Measurements from ENCODE around the gene ERG28.

GRCh38 chr14:75653563-75653962 lies 7.1 kb downstream of the ERG28 start:
- TF ChIP-seq, protein P1, sequence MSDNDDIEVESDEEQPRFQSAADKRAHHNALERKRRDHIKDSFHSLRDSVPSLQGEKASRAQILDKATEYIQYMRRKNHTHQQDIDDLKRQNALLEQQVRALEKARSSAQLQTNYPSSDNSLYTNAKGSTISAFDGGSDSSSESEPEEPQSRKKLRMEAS (IDR thresholded peaks at IDR 0.05; ENCODE audit: insufficient read depth, insufficient read length), result no peak
- no peak for TF ChIP-seq EZH2 (IDR thresholded peaks at IDR 0.05; ENCODE audit: borderline replicate concordance, low read depth, low read length, severe bottlenecking)
- TF ChIP-seq, protein P2, sequence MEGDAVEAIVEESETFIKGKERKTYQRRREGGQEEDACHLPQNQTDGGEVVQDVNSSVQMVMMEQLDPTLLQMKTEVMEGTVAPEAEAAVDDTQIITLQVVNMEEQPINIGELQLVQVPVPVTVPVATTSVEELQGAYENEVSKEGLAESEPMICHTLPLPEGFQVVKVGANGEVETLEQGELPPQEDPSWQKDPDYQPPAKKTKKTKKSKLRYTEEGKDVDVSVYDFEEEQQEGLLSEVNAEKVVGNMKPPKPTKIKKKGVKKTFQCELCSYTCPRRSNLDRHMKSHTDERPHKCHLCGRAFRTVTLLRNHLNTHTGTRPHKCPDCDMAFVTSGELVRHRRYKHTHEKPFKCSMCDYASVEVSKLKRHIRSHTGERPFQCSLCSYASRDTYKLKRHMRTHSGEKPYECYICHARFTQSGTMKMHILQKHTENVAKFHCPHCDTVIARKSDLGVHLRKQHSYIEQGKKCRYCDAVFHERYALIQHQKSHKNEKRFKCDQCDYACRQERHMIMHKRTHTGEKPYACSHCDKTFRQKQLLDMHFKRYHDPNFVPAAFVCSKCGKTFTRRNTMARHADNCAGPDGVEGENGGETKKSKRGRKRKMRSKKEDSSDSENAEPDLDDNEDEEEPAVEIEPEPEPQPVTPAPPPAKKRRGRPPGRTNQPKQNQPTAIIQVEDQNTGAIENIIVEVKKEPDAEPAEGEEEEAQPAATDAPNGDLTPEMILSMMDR (IDR thresholded peaks at IDR 0.05; ENCODE audit: extremely low read depth in 1 of 2, insufficient read depth in 1 of 2, low read depth in 1 of 2, low read length in 2 of 2), result no peak
- no peak for TF ChIP-seq POLR2A (IDR thresholded peaks at IDR 0.05; ENCODE audit: low read depth, low read length)
- TF ChIP-seq POLR2AphosphoS5 (IDR thresholded peaks at IDR 0.05; ENCODE audit: insufficient read depth, low read depth, low read length), result no peak
- TF ChIP-seq MYC (IDR thresholded peaks at IDR 0.05; ENCODE audit: low read depth, low read length), result no peak
- no peak for TF ChIP-seq JUN (IDR thresholded peaks at IDR 0.05; ENCODE audit: borderline replicate concordance, insufficient read depth, insufficient read length, low read depth)
